HepG2 (cell line): ENCODE data around the gene LRP10. TPM values are rescaled to one million over a fixed set of nuclear protein-coding genes. Genes with fewer than 3 reads are reported as not detected.

Experiments used
- ARNT2 ChIP-seq: sonication (generic); formaldehyde crosslinking; IDR thresholded peaks from 2 replicates; pipeline ENCODE4 v1.8.0; 2022; ENCODE audit warnings: mild to moderate bottlenecking, low read depth, missing genetic modification reagents, moderate library complexity
- GZF1 ChIP-seq: sonication (generic); formaldehyde crosslinking; IDR thresholded peaks from 2 replicates; pipeline ENCODE4 v1.5.1; 2020; ENCODE audit warnings: mild to moderate bottlenecking, missing genetic modification reagents
- HMGA1 ChIP-seq: sonication (generic); formaldehyde crosslinking; conservative IDR thresholded peaks from 2 replicates; pipeline ENCODE4 v1.4.0; 2020; ENCODE audit warnings: missing genetic modification reagents
- KDM6A ChIP-seq: IDR thresholded peaks from 2 replicates; pipeline ENCODE4 v1.6.1; 2016; ENCODE audit warnings: low read depth
- MAFG ChIP-seq: sonication (generic); formaldehyde crosslinking; IDR thresholded peaks from 2 replicates; pipeline ENCODE4 v1.5.1; 2020; ENCODE audit warnings: mild to moderate bottlenecking, missing genetic modification reagents
- MAFK ChIP-seq, 2 experiments: IDR thresholded peaks in 1 of 2; conservative IDR thresholded peaks in 1 of 2; 2 replicates each; pipeline ENCODE4 v1.6.1; 2011; ENCODE audit warnings: improper control_type of control experiment in 2 of 2, low read length in 2 of 2
- MEF2D ChIP-seq: sonication (generic); formaldehyde crosslinking; IDR thresholded peaks from 2 replicates; pipeline ENCODE4 v1.5.1; 2020; ENCODE audit warnings: mild to moderate bottlenecking, missing genetic modification reagents
- MIXL1 ChIP-seq: IDR thresholded peaks from 2 replicates; pipeline ENCODE4 v1.6.1; 2016
- RXRB ChIP-seq: IDR thresholded peaks from 2 replicates; pipeline ENCODE4 v1.6.1; 2016; ENCODE audit warnings: borderline replicate concordance, missing genetic modification reagents, missing compliant biosample characterization
- ZNF329 ChIP-seq: sonication (generic); formaldehyde crosslinking; IDR thresholded peaks from 2 replicates; pipeline ENCODE4 v1.9.0; 2021; ENCODE audit warnings: low read depth, mild to moderate bottlenecking, missing genetic modification reagents
- ZNF33A ChIP-seq: sonication (generic); formaldehyde crosslinking; IDR thresholded peaks from 2 replicates; pipeline ENCODE4 v1.5.1; 2020; ENCODE audit warnings: missing genetic modification reagents, mild to moderate bottlenecking, moderate library complexity, borderline replicate concordance
- ZNF44 ChIP-seq: sonication (generic); formaldehyde crosslinking; IDR thresholded peaks from 2 replicates; pipeline ENCODE4 v1.5.1; 2020; ENCODE audit warnings: mild to moderate bottlenecking, missing genetic modification reagents
- ZNF709 ChIP-seq: sonication (generic); formaldehyde crosslinking; IDR thresholded peaks from 2 replicates; pipeline ENCODE4 v1.5.0; 2020; ENCODE audit warnings: mild to moderate bottlenecking, missing genetic modification reagents
- ZNF768 ChIP-seq: sonication (generic); formaldehyde crosslinking; IDR thresholded peaks from 2 replicates; pipeline ENCODE4 v1.4.0; 2020; ENCODE audit warnings: missing genetic modification reagents
- ZNF850 ChIP-seq: sonication (generic); formaldehyde crosslinking; conservative IDR thresholded peaks from 2 replicates; pipeline ENCODE4 v1.9.0; 2021; ENCODE audit warnings: mild to moderate bottlenecking, missing genetic modification reagents
- ZNF878 ChIP-seq: sonication (generic); formaldehyde crosslinking; IDR thresholded peaks from 2 replicates; pipeline ENCODE4 v1.8.1; 2023; ENCODE audit warnings: mild to moderate bottlenecking, missing genetic modification reagents, moderate library complexity
- polyA plus RNA-seq, 8 experiments: library from polyadenylated mRNA; depleted of rRNA in 3 of 8; stranded (reverse) in 7 of 8; unstranded in 1 of 8; fragments of >200 nt; fragmentation: Illumina TruSeq in 4 of 8; extraction: Trizol in 4 of 8; gene quantifications; 2 replicates each; pipeline versions ENCODE4 v1.2.1 to v1.2.3, GENCODE V29; 2011 to 2016; ENCODE audit warnings: low read depth in 4 of 8, missing spikeins in 1 of 8, mixed read lengths in 1 of 8; ENCODE audit not compliant: insufficient read depth in 1 of 8
- total RNA-seq, 5 experiments: library from RNA; depleted of rRNA; stranded (reverse); fragments of >200 nt; fragmentation: Illumina TruSeq; extraction: Trizol; gene quantifications; 2 replicates each; pipeline ENCODE4 v1.2.3, GENCODE V29; 2016; ENCODE audit warnings: low read depth in 1 of 5
- TF ChIP-seq, protein P1 (sequence below): sonication (generic); formaldehyde crosslinking; IDR thresholded peaks from 2 replicates; pipeline ENCODE4 v1.8.1; 2023; ENCODE audit warnings: mild to moderate bottlenecking, missing genetic modification reagents
- TF ChIP-seq, protein P2 (sequence below): sonication (generic); formaldehyde crosslinking; IDR thresholded peaks from 2 replicates; pipeline ENCODE4 v1.5.1; 2020; ENCODE audit warnings: missing genetic modification reagents, mild to moderate bottlenecking, borderline replicate concordance
- TF ChIP-seq, protein P3 (sequence below): sonication (generic); formaldehyde crosslinking; IDR thresholded peaks from 2 replicates; pipeline ENCODE4 v1.8.1; 2023; ENCODE audit warnings: mild to moderate bottlenecking, missing genetic modification reagents, borderline replicate concordance
- TF ChIP-seq, protein P4 (sequence below): sonication (generic); formaldehyde crosslinking; IDR thresholded peaks from 2 replicates; pipeline ENCODE4 v1.4.0; 2020; ENCODE audit warnings: missing genetic modification reagents
- TF ChIP-seq, protein P5 (sequence below): sonication (generic); formaldehyde crosslinking; IDR thresholded peaks from 2 replicates; pipeline ENCODE4 v1.4.0; 2020; ENCODE audit warnings: missing genetic modification reagents
- TF ChIP-seq, protein P6 (sequence below): sonication (generic); formaldehyde crosslinking; IDR thresholded peaks from 2 replicates; pipeline ENCODE4 v1.4.0; 2020; ENCODE audit warnings: mild to moderate bottlenecking, missing genetic modification reagents

The LRP10 gene
- total and polyA plus RNA-seq, 2 of the 13 experiments (the other 11 are each of a cell fraction or from before 2014, with no cell fraction given): 16.9 to 45.2 TPM

DNA sequence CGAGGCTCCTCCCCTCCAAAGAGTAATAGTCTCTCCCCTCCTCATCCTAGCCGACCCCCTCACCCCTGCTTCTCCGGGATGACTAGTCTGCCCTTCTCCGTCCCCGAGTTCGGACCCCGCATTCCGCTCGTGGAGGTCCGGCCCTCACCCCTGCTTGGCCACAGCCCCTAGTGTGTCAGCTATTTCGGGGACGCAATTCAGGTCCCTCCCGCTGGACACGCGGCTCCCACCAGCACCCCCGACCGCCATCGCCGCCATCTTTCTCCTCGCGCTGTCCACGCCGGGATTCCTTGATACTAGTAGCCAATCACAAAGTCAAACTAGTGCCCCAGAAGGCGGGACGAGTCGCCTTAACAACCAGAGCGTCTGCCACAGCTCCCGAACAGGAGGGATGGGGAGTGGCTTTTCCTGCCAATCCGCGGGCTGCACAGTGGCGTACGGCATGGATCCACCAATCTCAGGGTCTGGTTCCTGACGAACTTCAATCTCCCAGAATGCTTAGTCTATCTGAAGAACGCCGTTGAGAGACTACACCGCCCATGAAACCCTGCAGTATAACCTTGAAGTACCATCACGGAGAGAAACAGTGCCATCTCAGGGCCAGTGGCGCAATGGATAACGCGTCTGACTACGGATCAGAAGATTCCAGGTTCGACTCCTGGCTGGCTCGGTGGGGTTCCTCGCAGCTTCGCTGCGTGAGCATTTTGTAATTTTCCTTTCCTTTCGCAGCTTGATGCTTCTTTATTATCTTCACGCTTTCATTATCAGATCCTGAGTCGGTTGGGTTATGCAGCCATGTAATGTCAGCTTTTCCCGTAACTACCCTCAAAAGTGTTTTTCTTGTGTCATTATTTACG, 57.8 kb downstream of the LRP10 start, which contains the start of gene PRMT5 (continued):
- peak; percentile 94 for TF ChIP-seq ZNF709
- peak; percentile 82 for TF ChIP-seq ZNF768 (CRISPR knock-in tag)
- TF ChIP-seq GZF1 (CRISPR knock-in tag): peak; percentile 74
- TF ChIP-seq, protein P1, sequence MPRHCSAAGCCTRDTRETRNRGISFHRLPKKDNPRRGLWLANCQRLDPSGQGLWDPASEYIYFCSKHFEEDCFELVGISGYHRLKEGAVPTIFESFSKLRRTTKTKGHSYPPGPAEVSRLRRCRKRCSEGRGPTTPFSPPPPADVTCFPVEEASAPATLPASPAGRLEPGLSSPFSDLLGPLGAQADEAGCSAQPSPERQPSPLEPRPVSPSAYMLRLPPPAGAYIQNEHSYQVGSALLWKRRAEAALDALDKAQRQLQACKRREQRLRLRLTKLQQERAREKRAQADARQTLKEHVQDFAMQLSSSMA (CRISPR knock-in tag): peak; percentile 46; the same call in 1 of the 2 replicates
- TF ChIP-seq, protein P2, sequence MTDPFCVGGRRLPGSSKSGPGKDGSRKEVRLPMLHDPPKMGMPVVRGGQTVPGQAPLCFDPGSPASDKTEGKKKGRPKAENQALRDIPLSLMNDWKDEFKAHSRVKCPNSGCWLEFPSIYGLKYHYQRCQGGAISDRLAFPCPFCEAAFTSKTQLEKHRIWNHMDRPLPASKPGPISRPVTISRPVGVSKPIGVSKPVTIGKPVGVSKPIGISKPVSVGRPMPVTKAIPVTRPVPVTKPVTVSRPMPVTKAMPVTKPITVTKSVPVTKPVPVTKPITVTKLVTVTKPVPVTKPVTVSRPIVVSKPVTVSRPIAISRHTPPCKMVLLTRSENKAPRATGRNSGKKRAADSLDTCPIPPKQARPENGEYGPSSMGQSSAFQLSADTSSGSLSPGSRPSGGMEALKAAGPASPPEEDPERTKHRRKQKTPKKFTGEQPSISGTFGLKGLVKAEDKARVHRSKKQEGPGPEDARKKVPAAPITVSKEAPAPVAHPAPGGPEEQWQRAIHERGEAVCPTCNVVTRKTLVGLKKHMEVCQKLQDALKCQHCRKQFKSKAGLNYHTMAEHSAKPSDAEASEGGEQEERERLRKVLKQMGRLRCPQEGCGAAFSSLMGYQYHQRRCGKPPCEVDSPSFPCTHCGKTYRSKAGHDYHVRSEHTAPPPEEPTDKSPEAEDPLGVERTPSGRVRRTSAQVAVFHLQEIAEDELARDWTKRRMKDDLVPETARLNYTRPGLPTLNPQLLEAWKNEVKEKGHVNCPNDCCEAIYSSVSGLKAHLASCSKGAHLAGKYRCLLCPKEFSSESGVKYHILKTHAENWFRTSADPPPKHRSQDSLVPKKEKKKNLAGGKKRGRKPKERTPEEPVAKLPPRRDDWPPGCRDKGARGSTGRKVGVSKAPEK (CRISPR knock-in tag): peak; percentile 83
- peak; percentile 99 for TF ChIP-seq ZNF44 (CRISPR knock-in tag)
- TF ChIP-seq, protein P3, sequence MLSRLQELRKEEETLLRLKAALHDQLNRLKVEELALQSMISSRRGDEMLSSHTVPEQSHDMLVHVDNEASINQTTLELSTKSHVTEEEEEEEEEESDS (CRISPR knock-in tag): peak; percentile 48; the same call in 1 of the 2 replicates
- peak; percentile 92 for TF ChIP-seq MIXL1 (CRISPR knock-in tag)
- TF ChIP-seq ZNF878: no peak
- TF ChIP-seq, protein P4, sequence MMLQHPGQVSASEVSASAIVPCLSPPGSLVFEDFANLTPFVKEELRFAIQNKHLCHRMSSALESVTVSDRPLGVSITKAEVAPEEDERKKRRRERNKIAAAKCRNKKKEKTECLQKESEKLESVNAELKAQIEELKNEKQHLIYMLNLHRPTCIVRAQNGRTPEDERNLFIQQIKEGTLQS: peak; percentile 83
- TF ChIP-seq KDM6A (CRISPR knock-in tag): peak; percentile 51; the same call in 1 of the 2 replicates
- peak; percentile 99 for TF ChIP-seq ARNT2 (CRISPR knock-in tag)
- TF ChIP-seq RXRB (CRISPR knock-in tag): peak; percentile 97
- no peak for TF ChIP-seq MAFG (CRISPR knock-in tag)
- peak; percentile 90 for TF ChIP-seq MEF2D (CRISPR knock-in tag)
- TF ChIP-seq, protein P5, sequence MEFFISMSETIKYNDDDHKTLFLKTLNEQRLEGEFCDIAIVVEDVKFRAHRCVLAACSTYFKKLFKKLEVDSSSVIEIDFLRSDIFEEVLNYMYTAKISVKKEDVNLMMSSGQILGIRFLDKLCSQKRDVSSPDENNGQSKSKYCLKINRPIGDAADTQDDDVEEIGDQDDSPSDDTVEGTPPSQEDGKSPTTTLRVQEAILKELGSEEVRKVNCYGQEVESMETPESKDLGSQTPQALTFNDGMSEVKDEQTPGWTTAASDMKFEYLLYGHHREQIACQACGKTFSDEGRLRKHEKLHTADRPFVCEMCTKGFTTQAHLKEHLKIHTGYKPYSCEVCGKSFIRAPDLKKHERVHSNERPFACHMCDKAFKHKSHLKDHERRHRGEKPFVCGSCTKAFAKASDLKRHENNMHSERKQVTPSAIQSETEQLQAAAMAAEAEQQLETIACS: peak; percentile 68; the same call in 1 of the 2 replicates
- no peak for TF ChIP-seq ZNF33A (CRISPR knock-in tag)
- TF ChIP-seq MAFK (conservative IDR thresholded peaks at IDR 0.05 in 1 of 2, IDR thresholded peaks at IDR 0.05 in 1 of 2; ENCODE audit: low read length in 2 of 2): peak in 1 of 2 experiments; percentile 17; a peak in 3 of 4 replicates
- no peak for TF ChIP-seq ZNF850 (CRISPR knock-in tag)
- no peak for TF ChIP-seq HMGA1 (CRISPR knock-in tag)
- TF ChIP-seq, protein P6, sequence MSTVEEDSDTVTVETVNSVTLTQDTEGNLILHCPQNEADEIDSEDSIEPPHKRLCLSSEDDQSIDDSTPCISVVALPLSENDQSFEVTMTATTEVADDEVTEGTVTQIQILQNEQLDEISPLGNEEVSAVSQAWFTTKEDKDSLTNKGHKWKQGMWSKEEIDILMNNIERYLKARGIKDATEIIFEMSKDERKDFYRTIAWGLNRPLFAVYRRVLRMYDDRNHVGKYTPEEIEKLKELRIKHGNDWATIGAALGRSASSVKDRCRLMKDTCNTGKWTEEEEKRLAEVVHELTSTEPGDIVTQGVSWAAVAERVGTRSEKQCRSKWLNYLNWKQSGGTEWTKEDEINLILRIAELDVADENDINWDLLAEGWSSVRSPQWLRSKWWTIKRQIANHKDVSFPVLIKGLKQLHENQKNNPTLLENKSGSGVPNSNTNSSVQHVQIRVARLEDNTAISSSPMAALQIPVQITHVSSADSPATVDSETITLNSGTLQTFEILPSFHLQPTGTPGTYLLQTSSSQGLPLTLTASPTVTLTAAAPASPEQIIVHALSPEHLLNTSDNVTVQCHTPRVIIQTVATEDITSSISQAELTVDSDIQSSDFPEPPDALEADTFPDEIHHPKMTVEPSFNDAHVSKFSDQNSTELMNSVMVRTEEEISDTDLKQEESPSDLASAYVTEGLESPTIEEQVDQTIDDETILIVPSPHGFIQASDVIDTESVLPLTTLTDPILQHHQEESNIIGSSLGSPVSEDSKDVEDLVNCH (CRISPR knock-in tag): no peak; the same call in 1 of the 2 replicates
- TF ChIP-seq ZNF329 (CRISPR knock-in tag): peak; percentile 64
